ENCODE measurements around the gene PIP4P1.

The PIP4P1 gene

GRCh38 chr14:20489093-20489994 is 28.1 kb upstream of the PIP4P1 start:
- TF ChIP-seq FOXM1 (IDR thresholded peaks at IDR 0.05; ENCODE audit: borderline replicate concordance) (no peak), FOXA1 (IDR thresholded peaks at IDR 0.05) (no peak), PKNOX1 (IDR thresholded peaks at IDR 0.05) (no peak), BHLHE40 (IDR thresholded peaks at IDR 0.05; ENCODE audit: borderline replicate concordance) (no peak), TARDBP (IDR thresholded peaks at IDR 0.05) (no peak), HDGF (IDR thresholded peaks at IDR 0.05; ENCODE audit: borderline replicate concordance) (no peak), SUZ12 (IDR thresholded peaks at IDR 0.05) (no peak), NFRKB (IDR thresholded peaks at IDR 0.05) (no peak), ARNT (IDR thresholded peaks at IDR 0.05) (no peak), SP1 (IDR thresholded peaks at IDR 0.05) (no peak), L3MBTL2 (conservative IDR thresholded peaks at IDR 0.05) (no peak), LEF1 (IDR thresholded peaks at IDR 0.05; ENCODE audit: borderline replicate concordance) (no peak), CTBP1 (IDR thresholded peaks at IDR 0.05; ENCODE audit: borderline replicate concordance) (no peak), ELF4 (IDR thresholded peaks at IDR 0.05) (no peak), ZNF384 (IDR thresholded peaks at IDR 0.05) (no peak), FOXK2 (IDR thresholded peaks at IDR 0.05) (no peak)
- DNase-seq (ENCODE audit: extremely low spot score) = no peak
- ChIA-PET CTCF (no interaction called here), POLR2A (no interaction called here)

DNA sequence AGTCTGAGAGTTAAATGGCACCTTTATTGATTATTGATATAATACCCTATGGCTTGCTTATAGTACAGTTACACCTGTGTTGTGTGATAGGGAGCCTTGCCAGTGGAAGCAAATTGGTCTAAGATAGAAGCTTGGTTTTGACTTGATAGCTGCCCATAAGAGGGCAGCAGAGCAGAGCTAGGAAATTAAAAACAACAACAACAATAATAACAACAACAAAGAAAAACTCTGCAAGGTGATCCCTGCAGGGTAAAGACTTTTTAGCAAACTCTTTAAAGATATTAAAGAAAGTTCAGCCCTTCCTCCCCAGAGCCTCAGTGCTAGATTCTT is 26.1 kb upstream of the PIP4P1 start:
- TF ChIP-seq TARDBP (IDR thresholded peaks at IDR 0.05) = no peak
- no peak for TF ChIP-seq FOXA1 (IDR thresholded peaks at IDR 0.05)
- TF ChIP-seq SP1 (IDR thresholded peaks at IDR 0.05) = no peak
- no peak for TF ChIP-seq ARNT (IDR thresholded peaks at IDR 0.05)
- POLR2A ChIA-PET = no interaction called here
- DNase-seq (ENCODE audit: extremely low spot score) = no peak
- CTCF ChIA-PET = no interaction called here

GRCh38 chr14:20486684-20487395 is 25.6 kb upstream of the PIP4P1 start:
- no peak for TF ChIP-seq TARDBP (IDR thresholded peaks at IDR 0.05)
- TF ChIP-seq BHLHE40 (IDR thresholded peaks at IDR 0.05; ENCODE audit: borderline replicate concordance) = no peak
- TF ChIP-seq NFRKB (IDR thresholded peaks at IDR 0.05) = no peak
- TF ChIP-seq SUZ12 (IDR thresholded peaks at IDR 0.05) = no peak
- no peak for TF ChIP-seq ARNT (IDR thresholded peaks at IDR 0.05)
- no peak for TF ChIP-seq FOXA1 (IDR thresholded peaks at IDR 0.05)
- DNase-seq (ENCODE audit: extremely low spot score) = no peak
- CTCF ChIA-PET = interaction anchor here (0.9 kb wide), 1 partner anchor 17 kb away, joined by 3 read pairs; no protein-coding TSS in a partner anchor
- POLR2A ChIA-PET = no interaction called here

DNA sequence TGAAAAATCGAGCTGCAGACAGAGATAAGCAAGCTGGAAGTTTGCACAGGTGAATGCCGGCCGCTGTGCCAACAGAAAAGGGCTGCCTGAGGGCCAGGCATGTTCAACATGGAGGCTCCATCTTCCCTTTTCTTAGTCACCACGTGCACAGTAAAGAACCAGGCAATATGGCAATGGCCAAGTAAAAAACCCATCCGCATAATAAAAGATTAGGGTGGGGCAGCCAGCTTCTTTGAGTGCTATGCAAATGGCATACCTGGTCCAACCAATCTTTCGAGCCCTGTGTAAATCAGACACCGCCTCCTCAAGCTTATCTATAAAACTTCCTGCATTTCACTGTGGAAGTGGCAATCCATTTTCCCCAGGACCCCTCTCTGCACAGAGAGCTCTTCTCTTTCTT is 24.7 kb upstream of the PIP4P1 start:
- CTCF ChIA-PET = no interaction called here
- POLR2A ChIA-PET = interaction anchor here (1.0 kb wide), 1 partner anchor 197 kb away, joined by 3 read pairs; no protein-coding TSS in a partner anchor
- no peak for DNase-seq (ENCODE audit: extremely low spot score)

GRCh38 chr14:20482382-20482781 is 21.1 kb upstream of the PIP4P1 start:
- DNase-seq (ENCODE audit: extremely low spot score) = no peak
- ChIA-PET POLR2A (interaction anchor here (0.9 to 1.9 kb wide), 2 partner anchors 13 to 27 kb away, joined by 3 to 7 read pairs; partner anchors contain the start of genes APEX1 and PNP), CTCF (no interaction called here)
- no peak for TF ChIP-seq L3MBTL2 (conservative IDR thresholded peaks at IDR 0.05)
- no peak for TF ChIP-seq FOXK2 (IDR thresholded peaks at IDR 0.05)
- TF ChIP-seq TARDBP (IDR thresholded peaks at IDR 0.05) = no peak
- TF ChIP-seq HDGF (IDR thresholded peaks at IDR 0.05; ENCODE audit: borderline replicate concordance) = no peak
- TF ChIP-seq BHLHE40 (IDR thresholded peaks at IDR 0.05; ENCODE audit: borderline replicate concordance) = no peak
- no peak for TF ChIP-seq FOXA1 (IDR thresholded peaks at IDR 0.05)
- TF ChIP-seq ZNF384 (IDR thresholded peaks at IDR 0.05) = no peak
- TF ChIP-seq ARNT (IDR thresholded peaks at IDR 0.05) = no peak
- no peak for TF ChIP-seq SP1 (IDR thresholded peaks at IDR 0.05)
- TF ChIP-seq CTBP1 (IDR thresholded peaks at IDR 0.05; ENCODE audit: borderline replicate concordance) = no peak
- no peak for TF ChIP-seq LEF1 (IDR thresholded peaks at IDR 0.05; ENCODE audit: borderline replicate concordance)
- no peak for TF ChIP-seq PKNOX1 (IDR thresholded peaks at IDR 0.05)

More for the DNA sequence above, 24.7 kb upstream of the PIP4P1 start:
- TF ChIP-seq ZNF384 (IDR thresholded peaks at IDR 0.05) = no peak
- no peak for TF ChIP-seq ELF4 (IDR thresholded peaks at IDR 0.05)
- TF ChIP-seq NFRKB (IDR thresholded peaks at IDR 0.05) = no peak
- no peak for TF ChIP-seq FOXM1 (IDR thresholded peaks at IDR 0.05; ENCODE audit: borderline replicate concordance)
- TF ChIP-seq CTBP1 (IDR thresholded peaks at IDR 0.05; ENCODE audit: borderline replicate concordance) = no peak
- no peak for TF ChIP-seq PKNOX1 (IDR thresholded peaks at IDR 0.05)

- ChIA-PET POLR2A (interaction anchor here (1.6 to 2.1 kb wide), 2 partner anchors 9 to 17 kb away, joined by 4 to 7 read pairs; partner anchors contain the start of genes PIP4P1 and PNP), CTCF (no interaction called here)
- no peak for DNase-seq (ENCODE audit: extremely low spot score)
- TF ChIP-seq FOXA1 (IDR thresholded peaks at IDR 0.05) (no peak), SP1 (IDR thresholded peaks at IDR 0.05) (no peak), ELF4 (IDR thresholded peaks at IDR 0.05) (no peak), CTBP1 (IDR thresholded peaks at IDR 0.05; ENCODE audit: borderline replicate concordance) (no peak), L3MBTL2 (conservative IDR thresholded peaks at IDR 0.05) (no peak), BHLHE40 (IDR thresholded peaks at IDR 0.05; ENCODE audit: borderline replicate concordance) (no peak), FOXM1 (IDR thresholded peaks at IDR 0.05; ENCODE audit: borderline replicate concordance) (no peak), SUZ12 (IDR thresholded peaks at IDR 0.05) (no peak), HDGF (IDR thresholded peaks at IDR 0.05; ENCODE audit: borderline replicate concordance) (no peak), ARNT (IDR thresholded peaks at IDR 0.05) (no peak), LEF1 (IDR thresholded peaks at IDR 0.05; ENCODE audit: borderline replicate concordance) (no peak), ZNF384 (IDR thresholded peaks at IDR 0.05) (no peak), TARDBP (IDR thresholded peaks at IDR 0.05) (no peak), PKNOX1 (IDR thresholded peaks at IDR 0.05) (no peak), NFRKB (IDR thresholded peaks at IDR 0.05) (no peak), FOXK2 (IDR thresholded peaks at IDR 0.05) (no peak)
Observed at GRCh38 chr14:20478894-20479293, 17.7 kb upstream of the PIP4P1 start.

Measured in HEK293T (cell line).